Ishikawa (cell line): ENCODE measurements around the gene TRPM3.
A peak's percentile ranks its signal among the peaks of the same experiment; 100 is the strongest.

Experiments used
- CEBPB ChIP-seq: IDR thresholded peaks from 2 replicates; pipeline ENCODE4 v1.6.1; 2012
- CREB1 ChIP-seq: IDR thresholded peaks from 2 replicates; pipeline ENCODE4 v1.6.1; 2012; ENCODE audit warnings: low read depth
- EGR1 ChIP-seq: IDR thresholded peaks from 2 replicates; pipeline ENCODE4 v1.6.1; 2012
- EP300 ChIP-seq: IDR thresholded peaks from 2 replicates; pipeline ENCODE4 v1.6.1; 2012; ENCODE audit warnings: borderline replicate concordance
- FOXM1 ChIP-seq: IDR thresholded peaks from 2 replicates; pipeline ENCODE4 v1.6.1; 2012; ENCODE audit warnings: low read depth, borderline replicate concordance
- NFIC ChIP-seq: IDR thresholded peaks from 2 replicates; pipeline ENCODE4 v1.6.1; 2012
- RAD21 ChIP-seq: IDR thresholded peaks from 2 replicates; pipeline ENCODE4 v1.6.1; 2012; ENCODE audit warnings: low read depth
- TAF1 ChIP-seq: IDR thresholded peaks from 2 replicates; pipeline ENCODE4 v1.6.1; 2012; ENCODE audit warnings: low read depth, mild to moderate bottlenecking
- TCF12 ChIP-seq: IDR thresholded peaks from 2 replicates; pipeline ENCODE4 v1.6.1; 2012; ENCODE audit warnings: low read depth
- TEAD4 ChIP-seq: IDR thresholded peaks from 2 replicates; pipeline ENCODE4 v1.6.1; 2012
- YY1 ChIP-seq: IDR thresholded peaks from 2 replicates; pipeline ENCODE4 v1.6.1; 2012; ENCODE audit warnings: low read depth
- ZBTB7A ChIP-seq: IDR thresholded peaks from 2 replicates; pipeline ENCODE4 v1.6.1; 2012; ENCODE audit warnings: low read depth
- TF ChIP-seq, protein P1 (sequence below): IDR thresholded peaks from 2 replicates; pipeline ENCODE4 v1.6.1; 2012; ENCODE audit warnings: low read depth, mild to moderate bottlenecking
- TF ChIP-seq, protein P2 (sequence below): IDR thresholded peaks from 2 replicates; pipeline ENCODE4 v1.6.1; 2012
- TF ChIP-seq, protein P3 (sequence below): IDR thresholded peaks from 2 replicates; pipeline ENCODE4 v1.6.1; 2012

Gene TRPM3

DNA sequence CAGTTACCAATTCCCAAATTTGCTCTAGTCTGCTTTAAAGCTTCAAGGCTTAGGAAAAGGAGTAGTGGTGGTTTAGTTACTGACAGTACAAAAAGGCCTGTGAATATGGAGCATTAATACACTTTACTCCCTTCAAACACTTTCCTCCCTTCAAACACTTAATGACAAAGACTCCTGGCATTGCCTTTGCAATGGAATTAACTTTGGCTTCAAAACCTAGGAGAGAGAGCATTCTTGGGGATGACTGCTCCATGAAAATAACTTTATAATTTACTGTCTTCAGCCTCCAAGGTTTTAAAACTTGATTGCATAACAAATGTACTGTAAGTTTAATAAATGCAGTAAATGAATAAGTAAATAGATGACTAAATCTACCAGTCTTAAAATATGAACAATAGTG lies 185.6 kb downstream of the TRPM3 start:
- no peak for TF ChIP-seq YY1
- TF ChIP-seq EGR1, result no peak
- TF ChIP-seq NFIC, result no peak
- TF ChIP-seq FOXM1, result no peak
- no peak for TF ChIP-seq EP300
- TF ChIP-seq, protein P1, sequence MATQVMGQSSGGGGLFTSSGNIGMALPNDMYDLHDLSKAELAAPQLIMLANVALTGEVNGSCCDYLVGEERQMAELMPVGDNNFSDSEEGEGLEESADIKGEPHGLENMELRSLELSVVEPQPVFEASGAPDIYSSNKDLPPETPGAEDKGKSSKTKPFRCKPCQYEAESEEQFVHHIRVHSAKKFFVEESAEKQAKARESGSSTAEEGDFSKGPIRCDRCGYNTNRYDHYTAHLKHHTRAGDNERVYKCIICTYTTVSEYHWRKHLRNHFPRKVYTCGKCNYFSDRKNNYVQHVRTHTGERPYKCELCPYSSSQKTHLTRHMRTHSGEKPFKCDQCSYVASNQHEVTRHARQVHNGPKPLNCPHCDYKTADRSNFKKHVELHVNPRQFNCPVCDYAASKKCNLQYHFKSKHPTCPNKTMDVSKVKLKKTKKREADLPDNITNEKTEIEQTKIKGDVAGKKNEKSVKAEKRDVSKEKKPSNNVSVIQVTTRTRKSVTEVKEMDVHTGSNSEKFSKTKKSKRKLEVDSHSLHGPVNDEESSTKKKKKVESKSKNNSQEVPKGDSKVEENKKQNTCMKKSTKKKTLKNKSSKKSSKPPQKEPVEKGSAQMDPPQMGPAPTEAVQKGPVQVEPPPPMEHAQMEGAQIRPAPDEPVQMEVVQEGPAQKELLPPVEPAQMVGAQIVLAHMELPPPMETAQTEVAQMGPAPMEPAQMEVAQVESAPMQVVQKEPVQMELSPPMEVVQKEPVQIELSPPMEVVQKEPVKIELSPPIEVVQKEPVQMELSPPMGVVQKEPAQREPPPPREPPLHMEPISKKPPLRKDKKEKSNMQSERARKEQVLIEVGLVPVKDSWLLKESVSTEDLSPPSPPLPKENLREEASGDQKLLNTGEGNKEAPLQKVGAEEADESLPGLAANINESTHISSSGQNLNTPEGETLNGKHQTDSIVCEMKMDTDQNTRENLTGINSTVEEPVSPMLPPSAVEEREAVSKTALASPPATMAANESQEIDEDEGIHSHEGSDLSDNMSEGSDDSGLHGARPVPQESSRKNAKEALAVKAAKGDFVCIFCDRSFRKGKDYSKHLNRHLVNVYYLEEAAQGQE, result no peak
- no peak for TF ChIP-seq TAF1
- TF ChIP-seq, protein P2, sequence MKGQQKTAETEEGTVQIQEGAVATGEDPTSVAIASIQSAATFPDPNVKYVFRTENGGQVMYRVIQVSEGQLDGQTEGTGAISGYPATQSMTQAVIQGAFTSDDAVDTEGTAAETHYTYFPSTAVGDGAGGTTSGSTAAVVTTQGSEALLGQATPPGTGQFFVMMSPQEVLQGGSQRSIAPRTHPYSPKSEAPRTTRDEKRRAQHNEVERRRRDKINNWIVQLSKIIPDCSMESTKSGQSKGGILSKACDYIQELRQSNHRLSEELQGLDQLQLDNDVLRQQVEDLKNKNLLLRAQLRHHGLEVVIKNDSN, result no peak
- no peak for TF ChIP-seq TCF12
- TF ChIP-seq CEBPB, result no peak
- TF ChIP-seq ZBTB7A, result no peak
- TF ChIP-seq CREB1, result no peak
- TF ChIP-seq, protein P3, sequence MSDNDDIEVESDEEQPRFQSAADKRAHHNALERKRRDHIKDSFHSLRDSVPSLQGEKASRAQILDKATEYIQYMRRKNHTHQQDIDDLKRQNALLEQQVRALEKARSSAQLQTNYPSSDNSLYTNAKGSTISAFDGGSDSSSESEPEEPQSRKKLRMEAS, result no peak
- no peak for TF ChIP-seq RAD21

DNA sequence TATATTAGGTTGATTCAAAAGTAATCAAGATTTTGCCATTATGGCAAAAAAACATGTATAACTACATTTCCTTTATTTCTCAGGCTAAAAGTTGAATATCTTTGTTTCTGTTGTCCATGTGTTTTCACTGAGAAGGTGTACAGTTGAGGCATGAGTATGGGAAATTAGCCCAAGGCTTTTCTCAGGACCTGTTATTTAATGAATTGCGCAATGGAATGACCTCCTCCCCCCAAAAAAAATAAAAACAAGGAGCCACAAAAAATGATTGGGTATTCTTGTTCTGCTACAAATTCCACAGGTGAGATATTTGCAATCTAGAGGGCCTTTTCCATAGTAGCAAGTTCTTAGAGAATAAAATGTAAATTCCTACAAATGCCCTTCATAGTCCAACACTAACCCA lies 186.8 kb downstream of the TRPM3 start:
- TF ChIP-seq CEBPB, result 0 out of 2 replicates have a peak, but pooled peaks have one; percentile 60
- TF ChIP-seq, protein P1, result no peak

DNA sequence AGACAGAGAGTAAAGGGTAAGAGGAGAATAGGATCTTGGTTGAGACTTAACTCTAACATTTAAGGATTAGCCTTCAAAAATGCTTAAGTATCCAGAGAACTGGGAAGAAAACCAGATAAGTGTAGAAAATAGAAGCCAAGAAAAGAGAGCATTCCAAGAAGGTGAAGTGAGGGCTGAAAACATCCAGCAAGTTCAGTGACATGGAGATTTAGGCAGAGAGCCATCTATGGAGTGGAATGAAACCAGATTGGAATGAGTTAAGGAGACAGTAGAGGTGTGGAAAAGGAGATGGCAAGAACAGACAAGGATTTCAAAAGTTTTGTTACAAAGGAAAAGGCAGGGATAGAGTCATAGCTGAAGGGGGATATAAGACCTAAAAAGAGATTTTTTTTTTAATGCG lies 188.1 kb downstream of the TRPM3 start:
- TF ChIP-seq CREB1, result no peak
- TF ChIP-seq EGR1, result no peak
- TF ChIP-seq, protein P2, result no peak
- no peak for TF ChIP-seq RAD21
- TF ChIP-seq NFIC, result no peak

DNA sequence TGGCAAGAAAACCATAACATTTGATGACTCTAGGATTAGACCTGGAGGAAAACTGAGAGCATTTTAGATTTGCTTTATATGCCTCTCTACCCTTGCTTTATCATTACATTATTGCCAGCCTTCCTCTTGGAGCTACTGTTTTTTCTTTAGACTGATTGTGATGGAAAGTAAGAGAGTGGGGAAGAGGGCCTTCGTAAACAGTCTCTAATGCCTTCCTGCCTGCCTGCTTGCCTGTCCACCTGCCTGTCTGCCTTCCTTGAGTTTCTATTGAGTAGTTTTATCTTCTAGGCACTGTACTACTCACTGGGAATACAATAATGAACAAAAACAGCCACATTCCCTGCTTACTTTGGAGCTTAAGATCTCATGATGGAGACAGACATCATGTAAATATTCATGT lies 189.3 kb downstream of the TRPM3 start:
- TF ChIP-seq ZBTB7A (no peak), NFIC (no peak), FOXM1 (no peak), EP300 (no peak), YY1 (no peak), TEAD4 (no peak)
- TF ChIP-seq, protein P1, result no peak

DNA sequence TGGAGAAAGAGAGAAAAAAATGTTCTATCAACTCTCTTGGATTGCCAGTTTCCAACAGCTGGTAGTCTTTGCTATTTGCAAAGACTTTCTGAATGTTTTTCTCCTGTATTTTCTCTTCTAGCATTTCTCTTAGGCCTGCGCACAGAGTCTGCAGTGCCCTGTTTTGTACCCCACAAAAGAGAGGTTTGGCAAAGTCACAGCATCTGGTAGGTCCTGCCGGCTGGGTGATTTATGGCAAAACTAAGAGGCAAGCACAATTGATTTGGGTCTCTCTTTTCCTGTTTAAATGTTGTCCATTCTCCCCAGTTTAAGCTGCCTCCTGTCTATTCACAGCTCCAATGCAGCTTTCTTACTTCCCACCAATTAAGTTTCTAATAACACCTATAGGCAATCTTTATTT lies 193.9 kb downstream of the TRPM3 start:
- no peak for TF ChIP-seq FOXM1
- TF ChIP-seq TEAD4, result no peak
- TF ChIP-seq NFIC, result no peak
- no peak for TF ChIP-seq YY1
- TF ChIP-seq, protein P2, result no peak
- no peak for TF ChIP-seq TCF12
- no peak for TF ChIP-seq RAD21
- no peak for TF ChIP-seq EGR1
- TF ChIP-seq ZBTB7A, result no peak
- TF ChIP-seq, protein P3, result no peak
- TF ChIP-seq, protein P1, result no peak
- no peak for TF ChIP-seq TAF1
